Astrocyte (in vitro differentiated cells and primary cell): ENCODE data around the gene FABP2. TPM values are rescaled to one million over a fixed set of nuclear protein-coding genes. Genes with fewer than 3 reads are reported as not detected.
A peak's percentile ranks its signal among the peaks of the same experiment; 100 is the strongest.

Experiments
- DNase-seq: peaks from one replicate; pipeline ENCODE4 v3.0.0-alpha.2; 2010; ENCODE audit warnings: low read depth
- FAIRE-seq: peaks from 2 replicates; lab custom pipeline; 2011; peaks lifted over from hg19 to GRCh38; lab: Jason Lieb, UNC
- H2AFZ ChIP-seq: 2 replicates; pipeline ENCODE4 v1.6.0; 2012; ENCODE audit warnings: low read depth, low read length, inconsistent platforms
- H3K27ac ChIP-seq: 2 replicates; pipeline ENCODE4 v1.5.1; 2011; ENCODE audit warnings: low read depth, low read length, inconsistent platforms
- H3K27me3 ChIP-seq: 2 replicates; pipeline ENCODE4 v1.6.0; 2011; ENCODE audit warnings: low read length, inconsistent platforms; ENCODE audit not compliant: insufficient read depth
- H3K36me3 ChIP-seq: 2 replicates; pipeline ENCODE4 v1.5.1; 2011; ENCODE audit warnings: low read length, inconsistent platforms; ENCODE audit not compliant: insufficient read depth
- H3K4me1 ChIP-seq: 2 replicates; pipeline ENCODE4 v1.5.1; 2011; ENCODE audit warnings: low read length, inconsistent platforms; ENCODE audit not compliant: insufficient read depth
- H3K4me2 ChIP-seq: 2 replicates; pipeline ENCODE4 v1.6.0; 2012; ENCODE audit warnings: low read length, inconsistent platforms
- H3K4me3 ChIP-seq: 2 replicates; pipeline ENCODE4 v1.5.1; 2011; ENCODE audit warnings: low read depth, mild to moderate bottlenecking, low read length, inconsistent platforms; ENCODE audit not compliant: insufficient read depth
- H3K79me2 ChIP-seq: 2 replicates; pipeline ENCODE4 v1.6.0; 2012; ENCODE audit warnings: mild to moderate bottlenecking, low read length, inconsistent platforms; ENCODE audit not compliant: insufficient read depth
- H3K9ac ChIP-seq: 2 replicates; pipeline ENCODE4 v1.6.0; 2012; ENCODE audit warnings: mild to moderate bottlenecking, low read length, inconsistent platforms
- H3K9me3 ChIP-seq: 2 replicates; pipeline ENCODE4 v1.5.1; 2012; ENCODE audit warnings: low read depth, mild to moderate bottlenecking, low read length, inconsistent platforms; ENCODE audit not compliant: insufficient read depth
- H4K20me1 ChIP-seq: 2 replicates; pipeline ENCODE4 v1.6.0; 2012; ENCODE audit warnings: low read length, inconsistent platforms; ENCODE audit not compliant: insufficient read depth
- H3K27ac Mint-ChIP-seq: one replicate; pipeline ENCODE4 v1.8.0; 2021; ENCODE audit warnings: mild to moderate bottlenecking, mixed read lengths; ENCODE audit not compliant: unreplicated experiment
- H3K27me3 Mint-ChIP-seq: one replicate; pipeline ENCODE4 v1.8.0; 2021; ENCODE audit warnings: low read depth, mixed read lengths; ENCODE audit not compliant: unreplicated experiment
- H3K36me3 Mint-ChIP-seq: one replicate; pipeline ENCODE4 v1.8.0; 2021; ENCODE audit warnings: low read depth, mixed read lengths; ENCODE audit not compliant: unreplicated experiment
- H3K4me1 Mint-ChIP-seq: one replicate; pipeline ENCODE4 v1.8.0; 2021; ENCODE audit warnings: low read depth, mixed read lengths; ENCODE audit not compliant: unreplicated experiment
- H3K4me3 Mint-ChIP-seq: one replicate; pipeline ENCODE4 v1.8.0; 2021; ENCODE audit warnings: mild to moderate bottlenecking, moderate library complexity, mixed read lengths; ENCODE audit not compliant: unreplicated experiment
- H3K9me3 Mint-ChIP-seq: one replicate; pipeline ENCODE4 v1.8.0; 2021; ENCODE audit warnings: mild to moderate bottlenecking, mixed read lengths; ENCODE audit not compliant: unreplicated experiment
- CTCF ChIP-seq: IDR thresholded peaks from 2 replicates; pipeline ENCODE4 v1.5.1; 2011; ENCODE audit warnings: low read depth, mild to moderate bottlenecking, inconsistent platforms, low read length, moderate library complexity; ENCODE audit not compliant: insufficient read depth
- EZH2 ChIP-seq: IDR thresholded peaks from 2 replicates; pipeline ENCODE4 v1.6.1; 2012; ENCODE audit warnings: mild to moderate bottlenecking, low read length, inconsistent platforms; ENCODE audit not compliant: insufficient read depth
- total RNA-seq: library from RNA; stranded (reverse); gene quantifications from 2 replicates; pipeline ENCODE4 v1.2.1, GENCODE V29; 2021

FABP2 gene
- total RNA-seq, 1 donor from 2014 or later = not detected

- H3K27me3 ChIP-seq = no peaks in the 10 kb centered on the region
- no peak for TF ChIP-seq CTCF
- TF ChIP-seq EZH2 = no peak
- no peak overlapping the region for H3K4me3 ChIP-seq
- no peak overlapping the region for H2AFZ ChIP-seq
- no peak overlapping the region for H3K4me2 ChIP-seq
- H3K9ac ChIP-seq = no peak overlapping the region
- H3K9me3 ChIP-seq = no peaks in the 10 kb centered on the region
- Mint-ChIP-seq H3K27me3 (no peaks in the 10 kb centered on the region), H3K4me3 (no peak overlapping the region), H3K9me3 (no peaks in the 10 kb centered on the region), H3K27ac (no peak overlapping the region), H3K36me3 (no peaks in the 10 kb centered on the region), H3K4me1 (peaks cover 2% of the 10 kb centered on the region)
- DNase-seq (no peak), FAIRE-seq (no peak)
- H3K4me1 ChIP-seq = no peaks in the 10 kb centered on the region
- H3K36me3 ChIP-seq = peaks cover 8% of the 10 kb centered on the region
- no peaks in the 10 kb centered on the region for H4K20me1 ChIP-seq
- no peak overlapping the region for H3K27ac ChIP-seq
- no peaks in the 10 kb centered on the region for H3K79me2 ChIP-seq
Observed at GRCh38 chr4:119290598-119290997, 31.3 kb downstream of the FABP2 start.

GRCh38 chr4:119289313-119289712 lies 32.6 kb downstream of the FABP2 start:
- no peaks in the 10 kb centered on the region for H4K20me1 ChIP-seq
- no peaks in the 10 kb centered on the region for H3K27me3 ChIP-seq
- no peaks in the 10 kb centered on the region for H3K4me1 ChIP-seq
- H3K27ac ChIP-seq = no peak overlapping the region
- H3K79me2 ChIP-seq = no peaks in the 10 kb centered on the region
- DNase-seq = no peak
- Mint-ChIP-seq H3K4me3 (no peak overlapping the region), H3K9me3 (no peaks in the 10 kb centered on the region), H3K27me3 (no peaks in the 10 kb centered on the region), H3K4me1 (peaks cover 7% of the 10 kb centered on the region), H3K36me3 (no peaks in the 10 kb centered on the region), H3K27ac (no peak overlapping the region)
- no peak overlapping the region for H3K4me2 ChIP-seq
- no peaks in the 10 kb centered on the region for H3K9me3 ChIP-seq
- no peak overlapping the region for H3K4me3 ChIP-seq
- peaks cover 8% of the 10 kb centered on the region for H3K36me3 ChIP-seq
- TF ChIP-seq EZH2 (no peak), CTCF (no peak)
- H3K9ac ChIP-seq = no peak overlapping the region
- FAIRE-seq = no peak
- H2AFZ ChIP-seq = no peak overlapping the region

- H3K4me1 Mint-ChIP-seq = peaks cover 7% of the 10 kb centered on the region
- no peaks in the 10 kb centered on the region for H3K9me3 ChIP-seq
- FAIRE-seq (peak; percentile 73), DNase-seq (peak; percentile 66)
- no peak overlapping the region for H3K9ac ChIP-seq
- no peak overlapping the region for H3K27ac Mint-ChIP-seq
- H3K36me3 Mint-ChIP-seq = no peaks in the 10 kb centered on the region
- no peaks in the 10 kb centered on the region for H3K27me3 Mint-ChIP-seq
- no peaks in the 10 kb centered on the region for H3K79me2 ChIP-seq
- no peaks in the 10 kb centered on the region for H3K4me1 ChIP-seq
- H3K4me2 ChIP-seq = no peak overlapping the region
- H3K27ac ChIP-seq = no peak overlapping the region
- no peak overlapping the region for H3K4me3 ChIP-seq
- H3K36me3 ChIP-seq = no peaks in the 10 kb centered on the region
- no peak overlapping the region for H3K4me3 Mint-ChIP-seq
- TF ChIP-seq CTCF = peak; percentile 55
- TF ChIP-seq EZH2 = no peak
- H2AFZ ChIP-seq = no peak overlapping the region
- no peaks in the 10 kb centered on the region for H3K9me3 Mint-ChIP-seq
- H4K20me1 ChIP-seq = no peaks in the 10 kb centered on the region
- no peaks in the 10 kb centered on the region for H3K27me3 ChIP-seq
Observed at GRCh38 chr4:119286377-119287002, 35.4 kb downstream of the FABP2 start.
